NCI-H1694 treated with DMSO at 0.1 percent for 48 hours (cell line): Measurements from ENCODE around the gene PDF.

Experiments
- DNase-seq: peaks from one replicate; lab custom pipeline; 2025; lab: John Stamatoyannopoulos, UW

PDF gene

DNA sequence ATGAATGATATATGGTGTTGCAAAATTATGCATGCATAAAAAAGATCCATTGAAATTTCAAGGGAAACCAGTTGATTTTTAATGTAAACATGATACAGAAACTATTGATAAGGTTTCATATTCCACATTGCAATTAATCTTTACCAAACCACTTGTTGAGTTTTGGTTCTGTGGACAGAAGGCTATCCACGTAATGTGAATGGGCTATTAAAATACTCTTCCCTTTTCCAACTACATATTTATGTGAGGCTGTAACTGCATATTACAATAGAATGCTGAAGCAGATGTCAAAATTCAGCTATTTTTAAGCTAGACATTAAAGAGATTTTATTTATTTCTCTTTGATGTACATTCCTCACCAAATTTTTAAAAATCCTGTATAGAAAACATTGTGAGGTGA, 53.0 kb downstream of the PDF start:
- DNase-seq: no peak
